ENCODE results near the gene PRKCE.

DNA sequence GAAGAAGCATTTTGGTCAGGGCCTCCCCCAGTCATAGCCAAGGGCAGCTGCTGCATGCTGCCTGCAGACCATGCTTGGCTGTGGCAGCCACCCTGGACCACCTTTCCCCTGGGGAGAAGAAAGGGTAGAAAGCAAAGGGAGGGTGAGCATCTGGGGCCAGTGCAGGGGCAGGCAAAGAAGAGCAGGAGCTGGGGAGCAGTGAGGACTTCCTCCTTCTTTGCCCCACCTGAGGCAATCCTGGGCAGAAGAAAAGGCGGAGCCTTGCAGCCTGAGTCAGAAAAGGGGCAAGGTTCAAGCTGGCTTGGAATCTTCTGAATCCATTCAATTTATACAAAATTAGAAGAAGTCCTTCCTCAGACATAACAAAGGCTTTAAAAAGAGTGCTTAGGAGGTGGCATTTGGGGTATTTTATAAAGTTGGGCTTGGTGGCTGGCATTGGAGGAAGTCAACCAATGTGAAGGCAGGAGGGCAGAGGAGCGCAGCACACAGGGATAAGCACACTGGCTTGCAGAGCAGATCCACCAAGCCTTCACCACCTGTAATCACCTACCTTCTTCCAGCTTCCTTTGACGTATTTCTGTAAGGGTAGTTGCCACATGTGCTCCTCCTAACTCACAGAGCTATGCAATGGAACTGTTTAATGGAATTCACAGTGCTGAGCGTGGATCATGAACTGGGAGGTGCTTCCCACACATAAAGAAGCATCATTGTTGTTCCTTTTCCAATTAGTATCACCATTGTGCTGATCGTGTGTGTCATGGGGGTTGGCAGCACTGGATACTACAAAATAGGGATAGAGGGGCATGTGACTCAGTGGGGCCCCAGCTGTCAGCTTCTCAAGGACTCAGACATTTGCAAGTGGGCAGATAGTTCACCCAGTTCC lies 491.3 kb downstream of the PRKCE start:
- TF ChIP-seq POLR2A (IDR thresholded peaks at IDR 0.05), result no peak
- TF ChIP-seq, protein P1, sequence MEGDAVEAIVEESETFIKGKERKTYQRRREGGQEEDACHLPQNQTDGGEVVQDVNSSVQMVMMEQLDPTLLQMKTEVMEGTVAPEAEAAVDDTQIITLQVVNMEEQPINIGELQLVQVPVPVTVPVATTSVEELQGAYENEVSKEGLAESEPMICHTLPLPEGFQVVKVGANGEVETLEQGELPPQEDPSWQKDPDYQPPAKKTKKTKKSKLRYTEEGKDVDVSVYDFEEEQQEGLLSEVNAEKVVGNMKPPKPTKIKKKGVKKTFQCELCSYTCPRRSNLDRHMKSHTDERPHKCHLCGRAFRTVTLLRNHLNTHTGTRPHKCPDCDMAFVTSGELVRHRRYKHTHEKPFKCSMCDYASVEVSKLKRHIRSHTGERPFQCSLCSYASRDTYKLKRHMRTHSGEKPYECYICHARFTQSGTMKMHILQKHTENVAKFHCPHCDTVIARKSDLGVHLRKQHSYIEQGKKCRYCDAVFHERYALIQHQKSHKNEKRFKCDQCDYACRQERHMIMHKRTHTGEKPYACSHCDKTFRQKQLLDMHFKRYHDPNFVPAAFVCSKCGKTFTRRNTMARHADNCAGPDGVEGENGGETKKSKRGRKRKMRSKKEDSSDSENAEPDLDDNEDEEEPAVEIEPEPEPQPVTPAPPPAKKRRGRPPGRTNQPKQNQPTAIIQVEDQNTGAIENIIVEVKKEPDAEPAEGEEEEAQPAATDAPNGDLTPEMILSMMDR (IDR thresholded peaks at IDR 0.05), result no peak
